GM19351 (cell line): ENCODE results near the gene LRRD1.
"Not testable (repeated sequence)": the region's sequence is repeated elsewhere in the genome, so short reads cannot be mapped to it uniquely, and the experiment has no call there.

Experiments used
- ATAC-seq: cut with Tn5 transposase; IDR thresholded peaks from one replicate; pipeline ENCODE4 v1.9.1; 2021; ENCODE audit warnings: mild to moderate bottlenecking, moderate library complexity; ENCODE audit not compliant: unreplicated experiment

LRRD1 gene

DNA sequence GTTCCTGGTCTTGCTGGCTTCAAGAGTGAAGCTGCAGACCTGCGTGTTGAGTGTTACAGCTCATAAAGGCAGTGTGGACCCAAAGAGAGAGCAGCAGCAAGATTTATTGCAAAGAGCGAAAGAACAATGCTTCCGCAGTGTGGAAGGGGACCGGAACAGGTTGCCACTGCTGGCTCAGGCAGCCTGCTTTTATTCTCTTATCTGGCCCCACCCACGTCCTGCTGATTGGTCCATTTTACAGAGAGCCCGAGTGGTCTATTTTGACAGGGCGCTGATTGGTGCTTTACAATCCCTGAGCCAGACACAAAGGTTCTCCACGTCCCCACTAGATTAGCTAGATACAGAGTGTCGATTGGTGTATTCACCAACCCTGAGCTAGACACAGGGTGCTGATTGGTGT lies 36.2 kb downstream of the LRRD1 start:
- not testable (repeated sequence) for ATAC-seq

DNA sequence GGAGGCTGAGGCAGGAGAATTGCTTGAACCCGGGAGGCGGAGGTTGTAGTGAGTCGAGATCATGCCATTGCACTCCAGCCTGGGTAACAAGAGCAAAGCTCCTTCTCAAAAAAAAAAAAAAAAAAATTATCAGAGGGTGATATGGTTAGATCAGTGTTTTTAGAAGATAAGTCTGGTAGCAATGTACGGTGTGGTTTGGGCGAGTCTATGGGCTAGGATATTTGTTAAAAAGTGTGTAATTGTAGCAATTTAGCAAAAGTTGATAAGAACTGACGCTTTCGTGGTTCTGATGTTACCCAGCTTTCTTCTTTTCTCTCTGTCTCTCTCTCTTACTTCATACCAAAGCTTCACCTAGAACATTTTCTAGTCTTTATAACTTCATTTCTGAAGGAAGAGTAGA lies 37.8 kb downstream of the LRRD1 start:
- no peak for ATAC-seq

DNA sequence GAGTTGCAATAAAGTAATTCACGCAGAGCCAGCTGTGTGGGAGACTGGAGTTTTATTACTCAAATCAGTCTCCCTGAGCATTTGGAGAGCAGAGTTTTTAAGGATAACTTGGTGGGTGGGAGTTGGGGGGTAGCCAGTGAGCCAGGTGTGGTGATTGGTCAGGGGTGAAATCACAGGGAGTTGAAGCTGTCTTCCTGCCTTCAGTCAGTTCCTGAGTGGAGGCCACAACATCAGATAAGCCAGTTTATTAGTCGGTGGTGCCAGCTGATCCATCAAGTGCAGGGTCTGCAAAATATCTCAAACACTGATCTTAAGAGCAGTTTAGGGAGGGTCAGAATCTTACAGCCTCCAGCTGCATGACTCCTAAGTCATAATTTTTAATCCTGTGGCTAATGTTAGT lies 41.4 kb downstream of the LRRD1 start:
- ATAC-seq: no peak

DNA sequence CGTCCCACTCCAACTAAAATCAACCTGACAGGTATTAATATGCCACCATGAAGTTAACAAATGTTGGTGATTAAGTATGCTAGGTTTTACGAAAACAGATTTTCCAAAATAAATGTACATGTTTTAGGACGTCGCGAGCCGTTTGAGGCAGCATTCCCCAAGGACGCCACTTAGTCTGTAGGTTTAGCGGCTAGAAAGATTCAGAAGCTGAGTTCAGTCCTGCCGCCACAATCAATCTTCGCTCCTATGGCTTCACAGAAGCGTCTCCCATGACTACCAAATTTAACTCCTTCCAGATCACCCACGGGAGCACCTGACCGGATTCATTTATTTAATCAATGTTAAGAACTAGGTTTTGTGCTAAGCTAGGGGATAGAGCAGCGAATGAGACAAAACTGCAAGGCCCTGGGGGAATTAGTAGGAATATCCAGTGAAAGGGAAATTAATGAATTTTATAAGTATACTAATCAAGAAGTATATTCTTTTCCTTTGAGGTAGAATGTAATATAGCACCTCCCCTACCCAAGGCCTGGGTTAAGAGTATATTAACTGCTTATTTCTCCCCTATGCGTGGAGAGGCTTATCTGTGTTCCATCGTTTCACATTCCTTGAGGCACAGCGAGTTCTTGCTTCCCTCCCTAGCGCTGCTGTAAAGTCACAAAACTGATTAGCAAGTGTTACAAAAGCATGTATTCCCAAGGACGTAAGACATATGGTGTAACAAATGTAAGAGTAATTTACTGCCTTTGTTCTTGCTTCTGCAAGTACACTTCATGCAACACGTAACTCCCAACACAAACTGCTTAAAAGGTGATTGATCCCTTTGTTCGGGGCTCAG lies 43.7 kb downstream of the LRRD1 start:
- ATAC-seq: no peak

DNA sequence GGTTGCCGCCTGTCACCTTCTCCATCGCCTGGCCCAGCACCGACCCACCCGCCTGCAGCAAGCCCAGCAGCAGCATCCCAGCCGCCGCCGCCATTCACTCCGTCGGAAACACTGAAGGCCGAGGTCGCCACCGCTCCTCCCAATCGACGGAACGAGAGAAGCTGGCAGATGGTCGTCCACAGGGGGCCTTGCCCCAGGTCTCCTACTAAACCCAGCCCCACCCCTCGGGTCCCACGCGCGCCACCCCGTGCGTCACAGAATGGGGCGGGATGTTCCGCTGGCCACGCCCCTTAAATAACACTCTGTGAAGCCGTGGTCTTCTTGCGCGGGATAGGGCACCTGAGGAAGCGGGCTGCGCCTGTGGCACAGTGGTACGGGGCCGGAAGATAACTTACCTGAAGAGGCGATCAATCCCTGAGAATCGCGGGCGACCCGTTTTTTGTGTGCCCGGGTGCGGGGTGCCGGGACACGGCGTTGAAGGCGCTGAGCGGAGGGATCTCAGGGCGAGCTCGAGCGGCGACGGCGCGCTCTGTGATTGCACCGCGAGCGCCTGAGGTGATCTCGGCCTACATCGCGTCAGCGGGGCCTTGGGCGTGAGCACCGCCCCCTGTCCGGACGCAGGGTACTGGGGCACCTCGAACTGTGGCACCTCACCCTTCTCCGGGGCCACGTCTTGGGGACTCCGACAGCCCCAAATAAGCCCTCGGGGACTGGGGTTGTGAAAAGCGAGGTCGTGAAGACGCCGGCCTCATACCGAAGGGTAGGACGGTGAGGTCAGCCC lies 44.5 kb downstream of the LRRD1 start, which contains the start of gene CYP51A1:
TSS of gene CYP51A1 (minus strand) at position 207 of the 781 bp plus-strand sequence. CDS start at position 94, 113 bp downstream.
- peak; percentile 86 for ATAC-seq

DNA sequence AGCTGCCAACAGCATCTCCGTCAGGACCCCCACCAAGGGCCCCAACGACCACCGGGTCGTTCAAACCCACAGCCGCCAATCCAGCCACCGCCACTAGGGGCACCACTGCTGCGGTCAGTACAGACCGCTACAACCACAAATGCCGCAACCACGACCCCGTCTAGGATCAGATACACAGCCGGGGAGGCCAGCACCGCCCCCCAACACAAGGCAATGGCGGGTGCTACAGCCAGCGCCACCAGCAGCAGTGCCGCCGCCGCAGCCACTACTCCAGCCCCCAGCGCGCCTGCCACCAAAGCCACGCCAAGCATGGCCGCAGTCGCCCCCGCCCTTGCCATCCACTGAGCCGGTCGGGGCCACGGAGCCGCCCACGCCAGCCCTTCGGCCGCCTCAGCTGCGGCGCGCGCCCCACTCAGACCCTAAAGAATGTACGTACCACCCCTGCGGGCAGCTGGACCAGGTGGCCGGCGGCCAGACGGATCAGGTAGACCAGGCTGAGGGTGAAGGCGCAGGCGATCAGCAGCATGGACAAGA lies 45.1 kb downstream of the LRRD1 start:
- ATAC-seq: peak; percentile 26

DNA sequence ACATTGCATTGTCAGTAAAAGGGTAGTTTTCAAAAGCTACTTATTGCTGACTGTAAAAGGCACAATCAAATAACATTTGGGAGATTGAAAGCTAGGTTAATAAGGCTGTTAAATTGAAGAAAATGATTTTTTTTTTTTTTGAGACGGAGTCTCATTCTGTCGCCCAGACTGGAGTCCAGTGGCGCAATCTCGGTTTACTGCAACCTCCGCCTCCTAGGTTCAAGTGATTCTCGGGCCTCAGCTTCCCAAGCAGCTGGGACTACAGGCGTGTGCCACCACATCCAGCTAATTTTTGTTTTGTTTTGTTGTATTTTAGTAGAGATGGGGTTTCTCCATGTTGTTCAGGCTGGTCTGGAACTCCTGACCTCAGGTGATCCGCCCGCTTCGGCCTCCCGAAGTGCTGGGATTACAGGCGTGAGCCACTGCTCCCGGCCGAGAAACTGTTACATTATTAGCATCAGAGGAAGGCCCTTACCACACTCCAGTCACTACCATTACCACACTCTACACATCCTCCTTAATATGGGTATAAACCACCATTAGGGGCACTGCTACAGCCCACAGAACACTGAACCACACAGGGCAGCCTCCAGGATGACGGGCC lies 45.7 kb downstream of the LRRD1 start:
- peak; percentile 17 for ATAC-seq

DNA sequence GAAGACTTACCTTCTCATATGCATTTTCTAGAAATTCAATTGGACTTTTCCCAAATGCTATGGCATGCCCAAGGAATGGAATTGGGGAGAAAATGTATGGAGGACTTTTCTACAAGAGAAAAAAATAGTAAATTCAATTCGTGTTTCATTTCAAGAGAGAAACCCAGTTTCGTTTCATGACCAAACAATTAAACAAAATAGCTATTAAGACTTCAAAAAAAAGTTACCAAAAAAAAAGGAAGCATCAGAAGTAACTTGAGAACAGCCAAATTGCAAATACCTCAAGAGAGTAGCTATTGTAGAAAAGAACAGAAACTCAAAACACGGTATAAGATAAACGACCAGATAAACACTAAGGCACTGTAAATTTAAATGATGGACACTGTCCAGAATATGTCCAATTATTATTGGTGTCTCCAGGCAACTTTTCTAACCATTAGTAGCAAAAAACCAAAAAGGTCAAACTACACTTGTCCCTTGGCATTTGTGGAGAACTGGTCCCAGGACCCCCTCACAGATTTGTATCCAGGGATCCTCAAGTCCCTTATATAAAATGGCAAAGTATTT lies 47.1 kb downstream of the LRRD1 start:
- ATAC-seq: no peak

DNA sequence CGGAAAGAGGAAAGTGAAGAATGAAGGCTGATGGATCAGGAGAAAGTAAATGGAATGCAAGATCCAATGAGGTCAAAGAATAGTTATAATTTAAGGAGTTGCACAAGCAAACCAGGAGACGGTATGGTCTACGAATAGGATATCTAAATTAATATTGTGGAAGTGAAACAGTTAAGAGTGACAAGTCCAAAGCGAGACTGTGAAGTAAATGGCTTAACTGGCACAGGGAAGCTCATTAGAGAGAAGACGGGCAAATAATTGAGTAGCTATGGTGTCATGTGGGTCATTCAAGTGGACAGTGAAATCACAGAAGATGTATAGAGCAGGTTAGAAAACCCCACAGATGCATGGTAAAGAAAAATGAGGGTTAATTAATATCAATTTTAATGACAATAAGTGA lies 47.8 kb downstream of the LRRD1 start:
- ATAC-seq: no peak

DNA sequence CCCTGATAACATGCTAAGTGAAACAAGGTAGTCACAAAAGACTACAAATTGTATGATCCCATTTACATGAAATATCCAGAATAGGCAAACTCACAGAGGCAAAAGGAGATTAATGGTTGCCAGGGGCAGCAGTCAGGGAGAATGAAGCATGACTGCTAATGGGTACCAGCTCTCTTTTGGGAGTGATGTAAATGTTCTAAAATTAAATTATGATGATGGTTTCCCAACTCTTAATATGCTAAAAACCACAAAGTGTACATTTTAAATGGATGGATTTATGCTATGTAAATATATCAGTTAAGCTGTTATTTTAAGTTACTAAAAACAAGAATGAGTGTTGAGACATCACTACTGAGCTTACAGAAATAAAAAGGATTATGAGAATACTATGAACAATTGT lies 57.3 kb downstream of the LRRD1 start:
- ATAC-seq: no peak

DNA sequence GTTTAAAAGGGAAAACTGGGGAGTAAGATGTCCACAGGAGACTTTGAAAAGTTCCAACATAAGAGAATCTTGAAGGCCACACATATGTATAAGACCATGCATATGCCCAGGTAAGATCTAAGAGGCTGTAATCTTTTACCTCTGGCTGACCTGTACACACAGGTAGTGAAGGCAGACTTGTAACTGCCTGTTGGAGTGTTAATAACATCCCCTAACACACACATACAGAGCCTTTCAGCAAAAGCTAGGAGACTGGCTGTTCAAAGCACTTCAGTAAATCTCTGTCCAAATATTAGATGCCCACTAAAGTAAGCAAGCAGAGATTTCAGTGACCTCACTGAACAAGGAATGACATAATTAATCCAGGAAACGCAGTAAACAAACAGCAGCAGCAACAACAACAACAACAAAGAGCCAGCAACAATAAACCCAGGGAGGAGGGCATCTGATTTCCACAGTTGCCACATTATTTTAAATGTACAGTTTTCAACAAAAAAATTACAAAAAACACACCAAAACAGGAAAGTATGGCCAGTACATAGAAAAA lies 59.7 kb downstream of the LRRD1 start:
- ATAC-seq: no peak

DNA sequence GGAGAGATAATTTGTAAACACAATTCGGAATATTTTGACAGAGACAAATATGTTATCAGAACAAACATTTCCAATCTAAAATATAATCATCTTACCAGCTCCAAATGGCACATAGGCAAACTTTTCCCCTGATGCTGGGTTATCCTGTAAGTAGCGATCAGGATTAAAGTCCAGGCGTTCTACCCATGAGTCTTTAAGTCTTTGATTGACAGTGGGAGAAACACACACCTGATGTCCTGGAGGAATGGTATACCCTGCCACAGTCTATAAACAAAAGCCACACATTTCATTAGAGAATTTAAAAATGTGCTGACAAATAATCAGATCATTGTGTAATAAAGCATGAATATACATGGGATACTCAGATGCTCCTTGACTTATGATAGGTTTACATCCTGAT lies 62.0 kb downstream of the LRRD1 start:
- no peak for ATAC-seq

DNA sequence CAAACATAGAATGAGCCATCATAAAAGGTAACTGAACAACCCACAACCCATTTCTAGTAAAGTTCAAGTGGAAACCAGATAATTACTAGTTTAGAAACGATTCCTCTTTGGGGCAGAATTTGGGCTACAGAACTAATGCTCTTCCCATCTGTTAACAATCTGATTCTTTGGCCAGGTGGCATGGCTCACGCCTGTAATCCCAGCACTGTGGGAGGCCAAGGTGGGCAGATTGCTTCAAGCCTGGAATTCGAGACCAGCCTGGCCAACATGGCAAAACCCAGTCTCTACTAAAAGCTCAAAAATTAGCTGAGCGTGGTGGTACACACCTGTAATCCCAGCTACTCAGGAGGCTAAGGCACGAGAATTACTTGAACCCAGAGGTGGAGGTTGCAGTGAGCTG lies 63.1 kb downstream of the LRRD1 start:
- ATAC-seq: no peak

DNA sequence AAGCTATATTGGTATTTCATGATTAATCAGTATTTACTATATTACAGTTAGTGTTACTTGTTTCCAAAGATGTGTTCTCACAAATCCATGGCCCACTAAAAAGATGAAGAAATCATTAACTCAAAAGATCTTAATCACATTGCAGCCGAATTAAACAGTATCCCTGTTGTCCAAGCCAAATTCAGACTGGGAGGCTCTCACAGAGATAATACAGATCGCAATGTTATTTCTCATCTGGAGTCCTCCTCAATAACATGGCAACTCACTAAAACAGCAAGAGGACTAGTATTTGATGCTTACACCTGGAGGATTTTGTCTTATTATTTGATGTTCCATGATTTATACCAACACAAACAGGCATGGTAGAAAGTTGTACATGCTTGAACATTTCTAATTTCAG lies 68.1 kb downstream of the LRRD1 start:
- no peak for ATAC-seq

DNA sequence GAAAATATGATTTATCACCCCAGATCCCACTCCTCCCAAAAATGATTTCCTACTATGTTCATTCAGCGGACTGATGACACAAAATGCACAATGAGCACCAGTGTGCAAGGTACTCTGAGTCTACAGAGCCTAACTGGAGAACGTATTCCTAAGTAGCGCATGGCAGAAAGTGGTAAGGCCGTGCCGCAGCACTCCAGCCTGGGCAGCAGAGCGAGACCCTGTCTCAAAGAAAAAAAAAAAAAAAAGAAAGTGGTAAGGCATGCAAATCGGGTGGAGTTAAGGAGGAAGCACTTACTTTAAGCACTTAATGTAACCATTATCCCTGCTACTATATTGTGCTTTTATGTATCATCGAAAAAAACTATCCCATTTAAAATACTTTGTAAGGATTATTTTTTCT lies 70.1 kb downstream of the LRRD1 start:
- ATAC-seq: no peak

DNA sequence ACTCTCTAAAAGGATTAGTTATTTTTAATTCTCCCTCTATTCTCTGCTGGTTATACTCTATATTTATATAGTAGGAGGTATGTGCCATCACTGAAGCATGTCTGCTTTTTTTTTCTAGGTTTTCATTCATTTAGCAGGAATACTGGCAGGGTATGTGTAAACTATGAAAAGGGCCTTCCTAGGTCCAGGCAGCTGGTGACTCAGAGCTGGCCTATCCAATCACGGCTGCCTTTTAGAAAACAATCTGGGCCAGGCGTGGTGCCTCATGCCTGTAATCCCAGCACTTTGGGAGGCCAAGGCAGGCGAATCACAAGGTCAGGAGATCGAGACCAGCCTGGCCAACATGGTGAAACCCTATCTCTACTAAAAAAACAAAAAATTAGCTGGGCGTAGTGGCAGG lies 76.1 kb downstream of the LRRD1 start:
- not testable (repeated sequence) for ATAC-seq

DNA sequence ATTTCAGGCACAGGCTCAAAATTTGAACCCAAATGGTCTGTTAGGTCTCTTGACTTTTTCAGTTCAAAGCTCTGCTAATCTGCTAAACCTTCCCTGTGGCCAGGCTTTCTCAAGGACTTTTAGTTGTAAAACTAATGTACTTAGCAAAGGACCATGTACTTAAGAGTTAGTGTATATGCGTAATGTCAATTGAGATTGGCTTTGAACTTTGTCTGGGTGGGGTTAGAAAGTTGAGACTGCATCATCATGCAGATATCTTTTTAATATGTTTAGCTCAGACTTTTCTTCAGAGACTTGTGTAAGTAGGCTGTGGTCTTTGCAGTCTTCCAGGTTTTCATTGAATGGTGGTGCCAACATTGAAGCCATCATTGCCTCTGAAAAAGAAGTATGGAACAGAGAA lies 78.4 kb downstream of the LRRD1 start:
- no peak for ATAC-seq

DNA sequence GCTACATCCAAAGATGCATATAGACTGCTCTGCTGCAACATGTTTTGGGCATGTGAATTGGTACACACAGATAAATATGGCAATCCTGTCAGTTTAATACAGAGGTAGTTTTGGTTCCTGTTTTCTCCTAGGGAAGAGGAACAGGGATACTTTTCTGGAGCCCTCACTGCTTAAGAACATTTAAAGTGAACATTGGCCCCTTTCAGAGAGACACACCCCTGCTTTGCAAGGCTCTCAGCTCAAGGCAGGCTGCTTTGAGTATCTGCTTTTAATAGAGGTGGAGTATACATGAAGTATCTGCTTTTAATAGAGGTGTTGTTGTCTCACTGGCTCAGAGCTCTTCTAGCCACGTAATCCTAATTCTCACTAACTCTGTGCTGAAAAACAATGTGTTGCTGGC lies 83.6 kb downstream of the LRRD1 start:
- ATAC-seq: no peak
